IMR-90 (cell line): Measurements from ENCODE around the gene ATG2A. TPM values are rescaled to one million over a fixed set of nuclear protein-coding genes. Genes with fewer than 3 reads are reported as not detected.

Source experiments
- ATAC-seq: fragments of 200-7000 bp; cut with Tn5 transposase; 2 replicates; pipeline ENCODE4 v1.9.1; 2020; ENCODE audit warnings: low read depth, mild to moderate bottlenecking, moderate library complexity
- BruUV-seq: library from RNA; stranded (reverse); fragments of 400-500 nt; replicated peaks from 2 replicates; lab custom pipeline; 2021; lab: Mats Ljungman, UMichigan
- CTCF ChIA-PET: fragments of 300-600 bp; formaldehyde crosslinking; extraction: SDS; loops from one replicate; lab custom pipeline; 2021; ENCODE audit warnings: antibody characterized with exemption; lab: Yijun Ruan, JAX
- POLR2A ChIA-PET: fragments of 300-600 bp; sonication (Branson Sonifier 250); formaldehyde crosslinking; loops from one replicate; lab custom pipeline; 2022; ENCODE audit warnings: antibody characterized with exemption; ENCODE audit not compliant: unreplicated experiment; lab: Charles Lee
- DNase-seq: peaks from one replicate; pipeline ENCODE4 v3.0.0; 2013
- H2AFZ ChIP-seq: replicated peaks from 2 replicates; pipeline ENCODE3; 2013; ENCODE audit warnings: low read length, mild to moderate bottlenecking; ENCODE audit not compliant: poor library complexity
- H2AK5ac ChIP-seq: 2 replicates; pipeline ENCODE4 v1.6.1; 2013; ENCODE audit warnings: low read depth, low read length, inconsistent platforms
- H2AK9ac ChIP-seq: replicated peaks from 2 replicates; pipeline ENCODE3; 2013; ENCODE audit warnings: mild to moderate bottlenecking, low read depth, low read length, moderate library complexity; ENCODE audit not compliant: poor library complexity
- H2BK120ac ChIP-seq: 2 replicates; pipeline ENCODE4 v1.6.1; 2013; ENCODE audit warnings: low read depth, low read length, inconsistent platforms
- H2BK15ac ChIP-seq: 3 replicates; pipeline ENCODE4 v1.6.1; 2013; ENCODE audit warnings: low read depth, low read length, inconsistent platforms
- H2BK20ac ChIP-seq: 2 replicates; pipeline ENCODE4 v1.6.1; 2013; ENCODE audit warnings: low read depth, mild to moderate bottlenecking, inconsistent platforms, low read length, moderate library complexity
- H2BK5ac ChIP-seq: 2 replicates; pipeline ENCODE4 v1.6.1; 2013; ENCODE audit warnings: mild to moderate bottlenecking, low read depth, low read length, inconsistent platforms; ENCODE audit not compliant: poor library complexity, severe bottlenecking
- H3K14ac ChIP-seq: replicated peaks from 2 replicates; pipeline ENCODE4 v1.6.1; 2013; ENCODE audit warnings: low read depth, low read length, inconsistent platforms
- H3K18ac ChIP-seq: 2 replicates; pipeline ENCODE4 v1.6.1; 2013; ENCODE audit warnings: low read depth, low read length, control low read depth
- H3K23ac ChIP-seq: 2 replicates; pipeline ENCODE4 v1.6.1; 2013; ENCODE audit warnings: low read depth, low read length, inconsistent platforms
- H3K27ac ChIP-seq: 2 replicates; pipeline ENCODE4 v1.5.1; 2013; ENCODE audit warnings: mild to moderate bottlenecking, control low read depth, low read length; ENCODE audit not compliant: insufficient read depth
- H3K27me3 ChIP-seq: 2 replicates; pipeline ENCODE4 v1.6.1; 2013; ENCODE audit warnings: low read length; ENCODE audit not compliant: control insufficient read depth, insufficient read depth
- H3K36me3 ChIP-seq: 2 replicates; pipeline ENCODE4 v1.6.1; 2013; ENCODE audit warnings: low read length, mixed read lengths; ENCODE audit not compliant: control insufficient read depth, insufficient read depth
- H3K4ac ChIP-seq: 2 replicates; pipeline ENCODE4 v1.6.1; 2013; ENCODE audit warnings: low read depth, low read length, inconsistent platforms
- H3K4me1 ChIP-seq: 2 replicates; pipeline ENCODE4 v1.6.1; 2013; ENCODE audit warnings: low read length, mixed read lengths; ENCODE audit not compliant: control insufficient read depth, insufficient read depth
- H3K4me2 ChIP-seq: 2 replicates; pipeline ENCODE4 v1.6.1; 2013; ENCODE audit warnings: low read depth, mild to moderate bottlenecking, control low read depth, low read length, moderate library complexity
- H3K4me3 ChIP-seq: 2 replicates; pipeline ENCODE4 v1.5.1; 2013; ENCODE audit warnings: low read depth, mild to moderate bottlenecking, control low read depth, low read length, moderate library complexity; ENCODE audit not compliant: insufficient read depth
- H3K56ac ChIP-seq: 2 replicates; pipeline ENCODE4 v1.6.1; 2013; ENCODE audit warnings: low read length, inconsistent platforms; ENCODE audit not compliant: insufficient read depth; ENCODE audit errors: extremely low read depth
- H3K79me1 ChIP-seq, 2 experiments: 2 replicates each; pipeline ENCODE4 v1.6.1; 2013; ENCODE audit warnings: low read length in 2 of 2, inconsistent platforms in 1 of 2, low read depth in 1 of 2
- H3K9ac ChIP-seq: 2 replicates; pipeline ENCODE4 v1.6.1; 2013; ENCODE audit warnings: low read depth, low read length, control low read depth
- H3K9me1 ChIP-seq: 2 replicates; pipeline ENCODE4 v1.6.1; 2013; ENCODE audit warnings: low read length, inconsistent platforms; ENCODE audit not compliant: insufficient read depth
- H3K9me3 ChIP-seq: 2 replicates; pipeline ENCODE4 v1.6.1; 2013; ENCODE audit warnings: low read length; ENCODE audit not compliant: control insufficient read depth, insufficient read depth
- H4K20me1 ChIP-seq: 2 replicates; pipeline ENCODE4 v1.6.1; 2013; ENCODE audit warnings: low read length, inconsistent platforms; ENCODE audit not compliant: insufficient read depth
- H4K5ac ChIP-seq: 2 replicates; pipeline ENCODE4 v1.6.1; 2013; ENCODE audit warnings: mild to moderate bottlenecking, low read depth, low read length, control low read depth
- H4K8ac ChIP-seq, 2 experiments: 2 replicates each; pipeline ENCODE4 v1.6.1; 2013; ENCODE audit warnings: low read depth in 2 of 2, low read length in 2 of 2, control low read depth in 1 of 2, inconsistent platforms in 1 of 2
- H4K91ac ChIP-seq: 2 replicates; pipeline ENCODE4 v1.6.1; 2013; ENCODE audit warnings: low read depth, low read length, inconsistent platforms; ENCODE audit not compliant: insufficient read depth
- BHLHE40 ChIP-seq: fragments of 150-350 bp; IDR thresholded peaks from 2 replicates; pipeline ENCODE4 v1.6.1; 2016; ENCODE audit warnings: mild to moderate bottlenecking, low read depth, low read length
- CEBPB ChIP-seq: IDR thresholded peaks from 2 replicates; pipeline ENCODE4 v1.6.1; 2012; ENCODE audit warnings: low read depth, low read length, improper control_type of control experiment
- CHD1 ChIP-seq: IDR thresholded peaks from 2 replicates; pipeline ENCODE4 v1.6.1; 2012; ENCODE audit warnings: low read depth, low read length, improper control_type of control experiment
- FOS ChIP-seq: fragments of 150-350 bp; IDR thresholded peaks from 2 replicates; pipeline ENCODE4 v1.6.1; 2016; ENCODE audit warnings: low read depth, low read length
- MAFK ChIP-seq: IDR thresholded peaks from 2 replicates; pipeline ENCODE4 v1.6.1; 2012; ENCODE audit warnings: low read depth, low read length, improper control_type of control experiment
- MAZ ChIP-seq: IDR thresholded peaks from 2 replicates; pipeline ENCODE4 v1.6.1; 2012; ENCODE audit warnings: low read depth, mild to moderate bottlenecking, low read length, improper control_type of control experiment, moderate library complexity, borderline replicate concordance
- MXI1 ChIP-seq: IDR thresholded peaks from 2 replicates; pipeline ENCODE4 v1.6.1; 2012; ENCODE audit warnings: low read depth, mild to moderate bottlenecking, low read length, moderate library complexity, borderline replicate concordance
- NFE2L2 ChIP-seq: fragments of 150-350 bp; IDR thresholded peaks from 2 replicates; pipeline ENCODE4 v1.6.1; 2016; ENCODE audit warnings: low read depth, mild to moderate bottlenecking, low read length
- POLR2A ChIP-seq: IDR thresholded peaks from 2 replicates; pipeline ENCODE4 v1.6.1; 2012; ENCODE audit warnings: mild to moderate bottlenecking, low read depth, low read length
- RCOR1 ChIP-seq: IDR thresholded peaks from 2 replicates; pipeline ENCODE4 v1.6.1; 2012; ENCODE audit warnings: mild to moderate bottlenecking, low read length, improper control_type of control experiment; ENCODE audit not compliant: insufficient replicate concordance
- RFX5 ChIP-seq: IDR thresholded peaks from 2 replicates; pipeline ENCODE4 v1.8.0; 2012; ENCODE audit warnings: low read depth, mild to moderate bottlenecking, low read length, moderate library complexity
- SMC3 ChIP-seq: fragments of 150-350 bp; IDR thresholded peaks from 2 replicates; pipeline ENCODE4 v1.6.1; 2016; ENCODE audit warnings: low read depth, mild to moderate bottlenecking, antibody characterized with exemption, low read length, moderate library complexity
- WGBS, 2 experiments: methylation state at CpG; one replicate each; pipeline versions ENCODE4 v1.1.5 to v1.1.7; 2013; ENCODE audit warnings: missing lambda C conversion rate in 2 of 2; ENCODE audit not compliant: insufficient read length in 1 of 2; ENCODE audit errors: extremely low coverage in 2 of 2; 5-methylcytosine and 5-hydroxymethylcytosine counted together
- dilution Hi-C: fragments of 300-500 bp; cut with HindIII; formaldehyde crosslinking; loops from one replicate; pipeline ENCODE4 v1.14.3; 2018; ENCODE audit warnings: low sequenced_read_pairs; ENCODE audit not compliant: unreplicated experiment
- in situ Hi-C: fragments of 300-500 bp; cut with MboI; formaldehyde crosslinking; loops from 3 replicates; pipeline ENCODE4 v1.14.3; 2019; ENCODE audit warnings: low sequenced_read_pairs, inconsistent platforms, mixed read lengths
- intact Hi-C: fragments of 100-400 bp; cut with micrococcal nuclease; formaldehyde crosslinking; loops from 2 replicates; pipeline ENCODE4 v1.10.0; 2022
- polyA plus RNA-seq, 3 experiments: library from polyadenylated mRNA; depleted of rRNA; stranded (reverse); fragments of >200 nt; gene quantifications; 2 replicates each; pipeline ENCODE4 v1.2.3, GENCODE V29; 2012; ENCODE audit warnings: low replicate concordance in 1 of 3
- total RNA-seq: library from RNA; depleted of rRNA; stranded (reverse); fragments of >200 nt; gene quantifications from 2 replicates; pipeline ENCODE4 v1.2.3, GENCODE V29; 2012
- TF ChIP-seq, protein P1 (sequence below): fragments of 150-350 bp; IDR thresholded peaks from 2 replicates; pipeline ENCODE4 v1.6.1; 2016; ENCODE audit warnings: low read depth, mild to moderate bottlenecking, low read length, moderate library complexity, borderline replicate concordance
- TF ChIP-seq, protein P2 (sequence below): conservative IDR thresholded peaks from 2 replicates; pipeline ENCODE4 v1.5.1; 2012; ENCODE audit warnings: mild to moderate bottlenecking, low read depth, low read length, improper control_type of control experiment
- TF ChIP-seq, protein P3 (sequence below): fragments of 150-350 bp; IDR thresholded peaks from 2 replicates; pipeline ENCODE4 v1.6.1; 2017; ENCODE audit warnings: mild to moderate bottlenecking, antibody characterized with exemption, low read length, low read depth

ATG2A gene
- total and polyA plus RNA-seq, 2 of the 4 experiments (the other 2 are of a cell fraction): 3.2 to 10.5 TPM

DNA sequence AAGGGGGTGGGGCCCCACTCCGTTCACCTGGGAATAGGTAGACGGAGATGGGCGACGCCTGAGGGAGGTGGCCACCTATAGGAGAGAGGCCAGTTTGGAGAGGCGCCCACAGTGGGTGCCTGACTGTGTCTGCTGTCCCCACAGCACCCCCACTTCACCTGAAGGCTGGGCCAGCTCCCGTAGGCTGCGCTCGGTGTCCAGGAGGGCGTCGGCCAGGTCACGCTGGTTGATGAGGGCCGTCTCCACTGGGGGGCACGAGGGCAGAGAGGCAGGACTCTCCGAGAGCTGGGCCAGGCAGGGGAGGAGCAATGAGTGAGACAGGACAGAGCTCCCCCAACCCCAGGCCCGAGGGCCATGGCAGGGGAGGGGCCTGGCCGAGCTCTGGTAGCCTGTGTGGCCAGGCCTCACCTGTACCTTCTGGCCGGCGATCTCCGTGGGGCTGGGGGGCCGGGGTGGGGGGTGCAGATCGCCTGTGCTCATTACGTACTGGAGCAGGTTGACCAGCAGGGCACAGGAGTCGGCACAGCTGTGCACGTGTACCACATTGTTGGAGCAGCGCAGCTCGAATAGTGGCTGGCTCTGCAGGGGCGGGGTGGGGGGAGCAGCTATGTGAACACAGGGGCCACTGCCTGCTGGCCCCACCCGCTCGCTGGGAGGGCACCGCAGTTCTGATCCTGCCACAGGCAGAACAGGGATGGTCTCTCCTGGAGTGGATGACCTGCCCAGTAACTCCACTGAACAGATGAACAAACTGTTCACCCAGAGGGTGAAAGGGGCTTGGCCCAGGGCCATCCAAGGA lies 14.7 kb downstream of the ATG2A start:
- Histone ChIP-seq H3K4me3 (no peak overlapping the region), H2AK9ac (no peak overlapping the region), H3K9me3 (no peaks in the 10 kb centered on the region), H3K18ac (no peak overlapping the region), H2BK120ac (no peak overlapping the region), H2BK15ac (no peak overlapping the region), H3K27me3 (no peaks in the 10 kb centered on the region), H4K5ac (no peak overlapping the region), H2BK5ac (no peak overlapping the region), H3K4me1 (no peaks in the 10 kb centered on the region), H3K9ac (no peak overlapping the region), H4K91ac (no peak overlapping the region), H4K20me1 (no peaks in the 10 kb centered on the region), H3K36me3 (peaks cover 71% of the 10 kb centered on the region), H2AK5ac (no peak overlapping the region), H3K27ac (no peak overlapping the region), H3K23ac (no peak overlapping the region), H3K4ac (no peak overlapping the region), H2AFZ (no peak overlapping the region), H3K56ac (no peak overlapping the region), H4K8ac (no peak overlapping the region), H3K9me1 (no peaks in the 10 kb centered on the region), H3K14ac (no peak overlapping the region), H3K79me1 (no peaks in the 10 kb centered on the region), H2BK20ac (no peak overlapping the region), H3K4me2 (no peak overlapping the region)
- intact Hi-C loops: no loop called here
- TF ChIP-seq, protein P1, sequence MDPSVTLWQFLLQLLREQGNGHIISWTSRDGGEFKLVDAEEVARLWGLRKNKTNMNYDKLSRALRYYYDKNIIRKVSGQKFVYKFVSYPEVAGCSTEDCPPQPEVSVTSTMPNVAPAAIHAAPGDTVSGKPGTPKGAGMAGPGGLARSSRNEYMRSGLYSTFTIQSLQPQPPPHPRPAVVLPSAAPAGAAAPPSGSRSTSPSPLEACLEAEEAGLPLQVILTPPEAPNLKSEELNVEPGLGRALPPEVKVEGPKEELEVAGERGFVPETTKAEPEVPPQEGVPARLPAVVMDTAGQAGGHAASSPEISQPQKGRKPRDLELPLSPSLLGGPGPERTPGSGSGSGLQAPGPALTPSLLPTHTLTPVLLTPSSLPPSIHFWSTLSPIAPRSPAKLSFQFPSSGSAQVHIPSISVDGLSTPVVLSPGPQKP: no peak
- TF ChIP-seq RCOR1 (no peak), MAFK (no peak), MXI1 (no peak), CEBPB (no peak), CHD1 (no peak), FOS (no peak), RFX5 (no peak), MAZ (no peak), BHLHE40 (no peak), SMC3 (no peak), POLR2A (no peak), NFE2L2 (no peak)
- TF ChIP-seq, protein P2, sequence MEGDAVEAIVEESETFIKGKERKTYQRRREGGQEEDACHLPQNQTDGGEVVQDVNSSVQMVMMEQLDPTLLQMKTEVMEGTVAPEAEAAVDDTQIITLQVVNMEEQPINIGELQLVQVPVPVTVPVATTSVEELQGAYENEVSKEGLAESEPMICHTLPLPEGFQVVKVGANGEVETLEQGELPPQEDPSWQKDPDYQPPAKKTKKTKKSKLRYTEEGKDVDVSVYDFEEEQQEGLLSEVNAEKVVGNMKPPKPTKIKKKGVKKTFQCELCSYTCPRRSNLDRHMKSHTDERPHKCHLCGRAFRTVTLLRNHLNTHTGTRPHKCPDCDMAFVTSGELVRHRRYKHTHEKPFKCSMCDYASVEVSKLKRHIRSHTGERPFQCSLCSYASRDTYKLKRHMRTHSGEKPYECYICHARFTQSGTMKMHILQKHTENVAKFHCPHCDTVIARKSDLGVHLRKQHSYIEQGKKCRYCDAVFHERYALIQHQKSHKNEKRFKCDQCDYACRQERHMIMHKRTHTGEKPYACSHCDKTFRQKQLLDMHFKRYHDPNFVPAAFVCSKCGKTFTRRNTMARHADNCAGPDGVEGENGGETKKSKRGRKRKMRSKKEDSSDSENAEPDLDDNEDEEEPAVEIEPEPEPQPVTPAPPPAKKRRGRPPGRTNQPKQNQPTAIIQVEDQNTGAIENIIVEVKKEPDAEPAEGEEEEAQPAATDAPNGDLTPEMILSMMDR: no peak
- TF ChIP-seq, protein P3, sequence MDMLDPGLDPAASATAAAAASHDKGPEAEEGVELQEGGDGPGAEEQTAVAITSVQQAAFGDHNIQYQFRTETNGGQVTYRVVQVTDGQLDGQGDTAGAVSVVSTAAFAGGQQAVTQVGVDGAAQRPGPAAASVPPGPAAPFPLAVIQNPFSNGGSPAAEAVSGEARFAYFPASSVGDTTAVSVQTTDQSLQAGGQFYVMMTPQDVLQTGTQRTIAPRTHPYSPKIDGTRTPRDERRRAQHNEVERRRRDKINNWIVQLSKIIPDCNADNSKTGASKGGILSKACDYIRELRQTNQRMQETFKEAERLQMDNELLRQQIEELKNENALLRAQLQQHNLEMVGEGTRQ: no peak
- no TSS peak for BruUV-seq
- DNase-seq (no peak), ATAC-seq (no peak)
- ChIA-PET CTCF (no interaction called here), POLR2A (no interaction called here)
- dilution Hi-C loops: no loop called here
- in situ Hi-C loops: no loop called here
- WGBS, 2 experiments: 77% methylated on average over 7 of the region's 30 CpGs; no CpG with 5 or more reads in 1 of the 2 experiments
